GM12865 (cell line): ENCODE measurements around the gene LGALS1.

Experiments used
- DNase-seq: peaks from one replicate; pipeline ENCODE4 v3.0.0; 2010; ENCODE audit warnings: low read depth
- H3K4me3 ChIP-seq: 2 replicates; pipeline ENCODE4 v1.5.1; 2011; ENCODE audit warnings: mild to moderate bottlenecking, low read depth, low read length, control low read depth
- CTCF ChIP-seq: IDR thresholded peaks from 2 replicates; pipeline ENCODE4 v1.5.1; 2011; ENCODE audit warnings: low read length, control low read depth, low read depth, inconsistent platforms; ENCODE audit not compliant: insufficient read depth; ENCODE audit errors: missing control alignments

Gene LGALS1

GRCh38 chr22:37663521-37664140, 11.8 kb upstream of the LGALS1 start:
- TF ChIP-seq CTCF, result no peak
- no peak for DNase-seq
- H3K4me3 ChIP-seq, result no peak overlapping the region

GRCh38 chr22:37664249-37665101, 11.0 kb upstream of the LGALS1 start:
- no peak for DNase-seq
- no peak for TF ChIP-seq CTCF
- no peak overlapping the region for H3K4me3 ChIP-seq

GRCh38 chr22:37665487-37665886, 9.9 kb upstream of the LGALS1 start:
- no peak overlapping the region for H3K4me3 ChIP-seq
- TF ChIP-seq CTCF, result no peak
- no peak for DNase-seq

- TF ChIP-seq CTCF, result no peak
- no peak overlapping the region for H3K4me3 ChIP-seq
- DNase-seq, result no peak
Measured at GRCh38 chr22:37669586-37669985, 5.8 kb upstream of the LGALS1 start.

GRCh38 chr22:37672206-37672919, 3.1 kb upstream of the LGALS1 start:
- TF ChIP-seq CTCF, result no peak
- no peak for DNase-seq
- no peak overlapping the region for H3K4me3 ChIP-seq

- no peak for DNase-seq
- H3K4me3 ChIP-seq, result no peak overlapping the region
- no peak for TF ChIP-seq CTCF
Measured at GRCh38 chr22:37672920-37673455, 2.4 kb upstream of the LGALS1 start.
